ENCODE data around the gene LIPC. TPM values are rescaled to one million over a fixed set of nuclear protein-coding genes. Genes with fewer than 3 reads are reported as not detected.

LIPC gene
- polyA plus RNA-seq, 1 donor (not counting 4 experiments of a cell fraction or from before 2014, with no cell fraction given): not detected

- Histone ChIP-seq H3K4me2 (ENCODE audit: control insufficient read depth, extremely low read depth, insufficient read depth, low read depth, low read length) (no peak overlapping the region), H3K9me1 (ENCODE audit: control insufficient read depth, extremely low read depth, insufficient read depth, low read length) (no peaks in the 10 kb centered on the region), H2AFZ (ENCODE audit: control insufficient read depth, low read length) (no peak overlapping the region), H3K36me3 (ENCODE audit: control insufficient read depth in 2 of 2, extremely low read depth in 1 of 2, insufficient read depth in 2 of 2, low read length in 2 of 2) (peaks cover 0 to 3% of the 10 kb centered on the region in 2 experiments), H3K27me3 (ENCODE audit: control insufficient read depth, extremely low read depth, insufficient read depth, low read length) (no peaks in the 10 kb centered on the region), H3K4me3 (ENCODE audit: control insufficient read depth in 2 of 3, extremely low read depth in 1 of 3, insufficient read depth in 2 of 3, low read depth in 1 of 3, low read length in 3 of 3) (no peak overlapping the region), H3K9ac (ENCODE audit: control insufficient read depth, extremely low read depth, insufficient read depth, low read length) (no peak overlapping the region), H3K27ac (ENCODE audit: control insufficient read depth, insufficient read depth, low read length) (no peak overlapping the region), H3K9me3 (ENCODE audit: control insufficient read depth, low read depth, low read length) (no peaks in the 10 kb centered on the region), H4K20me1 (ENCODE audit: control insufficient read depth, extremely low read depth, insufficient read depth, low read length) (no peaks in the 10 kb centered on the region), H3K4me1 (ENCODE audit: control insufficient read depth, extremely low read depth, insufficient read depth, low read length) (no peaks in the 10 kb centered on the region), H3K79me2 (ENCODE audit: control insufficient read depth, insufficient read depth, low read length) (no peaks in the 10 kb centered on the region)
- no peak for TF ChIP-seq EZH2 (IDR thresholded peaks at IDR 0.05; ENCODE audit: low read length)
- no peak for TF ChIP-seq CTCF (optimal IDR thresholded peaks at IDR 0.05 in 1 of 3, IDR thresholded peaks at IDR 0.05 in 1 of 3, conservative IDR thresholded peaks at IDR 0.05 in 1 of 3; ENCODE audit: extremely low read depth in 1 of 3, insufficient read depth in 2 of 3, low read length in 3 of 3)
- no peak for DNase-seq (ENCODE audit: low read depth, low spot score)
- FAIRE-seq: no peak
- dilution Hi-C loops (cut with MboI; ENCODE audit: extremely low pct_ligation_motif_present, low sequenced_read_pairs): no loop called here
Measured at GRCh38 chr15:58594898-58595297, 163.1 kb downstream of the LIPC start.

GRCh38 chr15:58595516-58596263, 163.9 kb downstream of the LIPC start:
- no peaks in the 10 kb centered on the region for H3K27me3 ChIP-seq (ENCODE audit: control insufficient read depth, extremely low read depth, insufficient read depth, low read length)
- H3K79me2 ChIP-seq (ENCODE audit: control insufficient read depth, insufficient read depth, low read length): no peaks in the 10 kb centered on the region
- H3K27ac ChIP-seq (ENCODE audit: control insufficient read depth, insufficient read depth, low read length): no peak overlapping the region
- FAIRE-seq: no peak
- DNase-seq (ENCODE audit: low read depth, low spot score): no peak
- H3K9me1 ChIP-seq (ENCODE audit: control insufficient read depth, extremely low read depth, insufficient read depth, low read length): no peaks in the 10 kb centered on the region
- no peak overlapping the region for H3K9ac ChIP-seq (ENCODE audit: control insufficient read depth, extremely low read depth, insufficient read depth, low read length)
- dilution Hi-C loops (cut with MboI; ENCODE audit: extremely low pct_ligation_motif_present, low sequenced_read_pairs): no loop called here
- no peak overlapping the region for H3K4me2 ChIP-seq (ENCODE audit: control insufficient read depth, extremely low read depth, insufficient read depth, low read depth, low read length)
- H3K4me1 ChIP-seq (ENCODE audit: control insufficient read depth, extremely low read depth, insufficient read depth, low read length): no peaks in the 10 kb centered on the region
- no peak overlapping the region for H2AFZ ChIP-seq (ENCODE audit: control insufficient read depth, low read length)
- H3K36me3 ChIP-seq (ENCODE audit: control insufficient read depth in 2 of 2, extremely low read depth in 1 of 2, insufficient read depth in 2 of 2, low read length in 2 of 2): peaks cover 0 to 3% of the 10 kb centered on the region in 2 experiments
- H3K4me3 ChIP-seq (ENCODE audit: control insufficient read depth in 2 of 3, extremely low read depth in 1 of 3, insufficient read depth in 2 of 3, low read depth in 1 of 3, low read length in 3 of 3): no peak overlapping the region
- no peaks in the 10 kb centered on the region for H4K20me1 ChIP-seq (ENCODE audit: control insufficient read depth, extremely low read depth, insufficient read depth, low read length)
- H3K9me3 ChIP-seq (ENCODE audit: control insufficient read depth, low read depth, low read length): no peaks in the 10 kb centered on the region
- no peak for TF ChIP-seq CTCF (optimal IDR thresholded peaks at IDR 0.05 in 1 of 3, IDR thresholded peaks at IDR 0.05 in 1 of 3, conservative IDR thresholded peaks at IDR 0.05 in 1 of 3; ENCODE audit: extremely low read depth in 1 of 3, insufficient read depth in 2 of 3, low read length in 3 of 3)
